GM19193 (cell line): ENCODE measurements around the gene ZBTB49.

Experiments used
- POLR2A ChIP-seq: IDR thresholded peaks from 4 replicates; pipeline ENCODE4 v1.6.1; 2011; ENCODE audit not compliant: insufficient read depth, insufficient read length; ENCODE audit errors: extremely low read depth

The ZBTB49 gene

GRCh38 chr4:4269331-4269731 is 20.7 kb upstream of the ZBTB49 start:
- no peak for TF ChIP-seq POLR2A

GRCh38 chr4:4269856-4270255 is 20.2 kb upstream of the ZBTB49 start:
- no peak for TF ChIP-seq POLR2A

- no peak for TF ChIP-seq POLR2A
These were observed 19.5 kb upstream of the ZBTB49 start for GRCh38 chr4:4270529-4270928.

GRCh38 chr4:4271912-4272311 is 18.1 kb upstream of the ZBTB49 start:
- TF ChIP-seq POLR2A, result no peak

GRCh38 chr4:4274226-4274625 is 15.8 kb upstream of the ZBTB49 start:
- TF ChIP-seq POLR2A, result no peak

- no peak for TF ChIP-seq POLR2A
These were observed 12.5 kb upstream of the ZBTB49 start for GRCh38 chr4:4277531-4277930.

GRCh38 chr4:4281787-4282186 is 8.3 kb upstream of the ZBTB49 start:
- no peak for TF ChIP-seq POLR2A

GRCh38 chr4:4284827-4285618 is 5.0 kb upstream of the ZBTB49 start:
- no peak for TF ChIP-seq POLR2A

- TF ChIP-seq POLR2A, result no peak
These were observed 2.0 kb upstream of the ZBTB49 start for GRCh38 chr4:4288098-4288497.

- no peak for TF ChIP-seq POLR2A
These were observed 996 bp upstream of the ZBTB49 start for GRCh38 chr4:4289055-4289454.

GRCh38 chr4:4289597-4289940 is 482 bp upstream of the ZBTB49 start:
- no peak for TF ChIP-seq POLR2A

GRCh38 chr4:4293279-4293678 is 3.2 kb downstream of the ZBTB49 start:
- TF ChIP-seq POLR2A, result no peak

- no peak for TF ChIP-seq POLR2A
These were observed 6.3 kb downstream of the ZBTB49 start for GRCh38 chr4:4296283-4296846.

- no peak for TF ChIP-seq POLR2A
These were observed 9.0 kb downstream of the ZBTB49 start for GRCh38 chr4:4299006-4299405.

GRCh38 chr4:4302001-4302400 is 11.9 kb downstream of the ZBTB49 start:
- TF ChIP-seq POLR2A, result no peak

- no peak for TF ChIP-seq POLR2A
These were observed 12.4 kb downstream of the ZBTB49 start for GRCh38 chr4:4302416-4302815.
